Keratinocyte (primary cell): Measurements from ENCODE around the gene ARHGAP18. TPM values are rescaled to one million over a fixed set of nuclear protein-coding genes. Genes with fewer than 3 reads are reported as not detected.

Experiments
- DNase-seq: peaks from one replicate; pipeline ENCODE4 v3.0.0-alpha.2; 2011; ENCODE audit warnings: low read depth, missing footprints, low spot score
- FAIRE-seq: peaks from 2 replicates; lab custom pipeline; 2011; peaks lifted over from hg19 to GRCh38; lab: Jason Lieb, UNC
- H2AFZ ChIP-seq: 2 replicates; pipeline ENCODE4 v1.6.0; 2012; ENCODE audit warnings: low read length, control low read depth, inconsistent platforms; ENCODE audit not compliant: control insufficient read depth
- H3K27ac ChIP-seq: 2 replicates; pipeline ENCODE4 v1.5.1; 2011; ENCODE audit warnings: low read length; ENCODE audit not compliant: control insufficient read depth, insufficient read depth
- H3K27me3 ChIP-seq: 3 replicates; pipeline ENCODE4 v1.6.0; 2011; ENCODE audit warnings: low read length; ENCODE audit not compliant: control insufficient read depth, insufficient read depth; ENCODE audit errors: extremely low read depth
- H3K36me3 ChIP-seq, 2 experiments: 2 replicates in 1 of 2; 3 replicates in 1 of 2; pipeline ENCODE4 v1.5.1; 2011; ENCODE audit warnings: low read length in 2 of 2, mild to moderate bottlenecking in 1 of 2; ENCODE audit not compliant: control insufficient read depth in 2 of 2, insufficient read depth in 2 of 2; ENCODE audit errors: extremely low read depth in 1 of 2
- H3K4me1 ChIP-seq: 3 replicates; pipeline ENCODE4 v1.5.1; 2011; ENCODE audit warnings: low read length; ENCODE audit not compliant: control insufficient read depth, insufficient read depth; ENCODE audit errors: extremely low read depth
- H3K4me2 ChIP-seq: 3 replicates; pipeline ENCODE4 v1.6.0; 2011; ENCODE audit warnings: low read depth, low read length; ENCODE audit not compliant: control insufficient read depth, insufficient read depth; ENCODE audit errors: extremely low read depth
- H3K4me3 ChIP-seq, 3 experiments: fragments of 200-600 bp in 1 of 3; sonication (generic) in 1 of 3; 2 replicates in 2 of 3; 3 replicates in 1 of 3; pipeline ENCODE4 v1.5.1; 2011 to 2016; ENCODE audit warnings: low read length in 3 of 3, mild to moderate bottlenecking in 3 of 3, control low read depth in 2 of 3, inconsistent platforms in 1 of 3, low read depth in 1 of 3, mixed read lengths in 1 of 3, mixed run types in 1 of 3, moderate library complexity in 1 of 3; ENCODE audit not compliant: control insufficient read depth in 2 of 3, insufficient read depth in 2 of 3; ENCODE audit errors: extremely low read depth in 1 of 3
- H3K79me2 ChIP-seq: 2 replicates; pipeline ENCODE4 v1.6.0; 2012; ENCODE audit warnings: low read length; ENCODE audit not compliant: control insufficient read depth, insufficient read depth
- H3K9ac ChIP-seq: 3 replicates; pipeline ENCODE4 v1.6.0; 2011; ENCODE audit warnings: low read length; ENCODE audit not compliant: control insufficient read depth, insufficient read depth; ENCODE audit errors: extremely low read depth
- H3K9me1 ChIP-seq: 3 replicates; pipeline ENCODE4 v1.6.0; 2011; ENCODE audit warnings: low read length; ENCODE audit not compliant: control insufficient read depth, insufficient read depth; ENCODE audit errors: extremely low read depth
- H3K9me3 ChIP-seq: 2 replicates; pipeline ENCODE4 v1.5.1; 2012; ENCODE audit warnings: low read depth, low read length; ENCODE audit not compliant: control insufficient read depth
- H4K20me1 ChIP-seq: 3 replicates; pipeline ENCODE4 v1.6.0; 2011; ENCODE audit warnings: low read length; ENCODE audit not compliant: control insufficient read depth, insufficient read depth; ENCODE audit errors: extremely low read depth
- CTCF ChIP-seq, 3 experiments: IDR thresholded peaks in 1 of 3; conservative IDR thresholded peaks in 1 of 3; optimal IDR thresholded peaks in 1 of 3; 2 replicates in 2 of 3; 3 replicates in 1 of 3; pipeline versions ENCODE3 to v1.5.1; 2011; ENCODE audit warnings: low read length in 3 of 3, mild to moderate bottlenecking in 3 of 3, moderate library complexity in 2 of 3, control low read depth in 1 of 3, inconsistent platforms in 1 of 3; ENCODE audit not compliant: insufficient read depth in 2 of 3; ENCODE audit errors: extremely low read depth in 1 of 3
- EZH2 ChIP-seq: IDR thresholded peaks from one replicate; pipeline ENCODE4 v1.6.1; 2012; ENCODE audit warnings: inconsistent platforms, mild to moderate bottlenecking, low read length, moderate library complexity
- dilution Hi-C: fragments of 300-500 bp; cut with MboI; formaldehyde crosslinking; loops from one replicate; pipeline ENCODE4 v1.7.0; 2020; ENCODE audit warnings: low sequenced_read_pairs; ENCODE audit not compliant: extremely low pct_ligation_motif_present
- polyA plus RNA-seq, 5 experiments: library from polyadenylated mRNA; depleted of rRNA in 3 of 5; stranded (reverse) in 3 of 5; stranded (forward) in 1 of 5; unstranded in 1 of 5; fragments of >200 nt; gene quantifications; 1 replicate in 1 of 5; 2 replicates in 3 of 5; 3 replicates in 1 of 5; pipeline versions ENCODE4 v1.2.1 to v1.2.3, GENCODE V29; 2011 to 2012; ENCODE audit warnings: missing spikeins in 2 of 5, low read depth in 1 of 5, low replicate concordance in 1 of 5

Gene ARHGAP18
- polyA plus RNA-seq, 1 donor (not counting 4 experiments of a cell fraction or from before 2014, with no cell fraction given), result 17.7 TPM

- H3K36me3 ChIP-seq, result peaks cover 4 to 15% of the 10 kb centered on the region in 2 experiments
- no peak overlapping the region for H3K4me2 ChIP-seq
- TF ChIP-seq EZH2 (no peak), CTCF (optimal IDR thresholded peaks at IDR 0.05 in 1 of 3, IDR thresholded peaks at IDR 0.05 in 1 of 3, conservative IDR thresholded peaks at IDR 0.05 in 1 of 3; ENCODE audit: extremely low read depth in 1 of 3, insufficient read depth in 2 of 3, low read length in 3 of 3) (no peak)
- FAIRE-seq (no peak), DNase-seq (no peak)
- no peaks in the 10 kb centered on the region for H4K20me1 ChIP-seq
- no peak overlapping the region for H2AFZ ChIP-seq
- dilution Hi-C loops, result no loop called here
- no peak overlapping the region for H3K4me3 ChIP-seq
- peaks cover 2% of the 10 kb centered on the region for H3K9me1 ChIP-seq
- no peaks in the 10 kb centered on the region for H3K9me3 ChIP-seq
- H3K79me2 ChIP-seq, result no peaks in the 10 kb centered on the region
- no peak overlapping the region for H3K27ac ChIP-seq
- H3K27me3 ChIP-seq, result no peaks in the 10 kb centered on the region
- no peak overlapping the region for H3K9ac ChIP-seq
- H3K4me1 ChIP-seq, result no peaks in the 10 kb centered on the region
Observed at GRCh38 chr6:129635396-129636130, 74.4 kb downstream of the ARHGAP18 start.

DNA sequence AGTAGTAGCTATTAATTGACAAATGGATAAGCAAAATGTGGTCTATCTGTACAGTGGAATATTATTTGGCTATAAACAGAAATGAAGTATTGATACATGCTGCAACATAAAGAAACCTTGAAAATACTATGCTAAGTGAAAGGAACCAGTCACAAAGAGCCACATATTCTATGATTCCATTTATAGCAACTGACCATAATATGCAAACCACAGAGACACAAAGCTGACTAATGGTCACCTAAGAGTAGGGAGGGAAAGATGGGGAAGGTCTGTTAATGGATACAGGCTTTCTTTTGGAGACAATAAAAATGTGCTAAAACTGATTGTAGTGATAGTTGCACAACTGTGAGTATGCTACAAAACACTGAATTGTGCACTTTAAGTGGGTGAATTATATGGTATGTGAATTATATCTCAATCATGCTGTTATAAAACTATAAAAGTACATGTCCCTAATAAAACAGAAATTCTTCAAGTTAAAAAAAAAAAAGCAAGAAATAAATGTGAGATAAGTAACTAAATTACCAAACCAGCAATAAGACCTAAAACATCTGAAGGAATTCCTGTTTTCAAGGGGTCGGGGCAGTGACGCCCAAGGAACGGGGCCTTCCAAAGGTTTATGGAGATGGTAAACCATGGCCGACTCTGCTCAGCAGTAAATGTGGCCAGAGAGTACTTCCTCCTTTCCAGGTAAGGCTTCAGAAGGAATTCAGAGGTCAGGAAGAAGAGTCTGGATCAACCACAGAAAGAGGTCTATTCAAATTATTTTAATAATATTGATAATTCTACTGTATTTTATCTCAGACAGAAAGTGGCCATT is 75.4 kb downstream of the ARHGAP18 start:
- Histone ChIP-seq H3K36me3 (peaks cover 4 to 15% of the 10 kb centered on the region in 2 experiments), H3K4me3 (no peak overlapping the region), H2AFZ (no peak overlapping the region), H3K27me3 (no peaks in the 10 kb centered on the region), H3K9me3 (no peaks in the 10 kb centered on the region), H3K79me2 (no peaks in the 10 kb centered on the region), H4K20me1 (no peaks in the 10 kb centered on the region), H3K27ac (no peak overlapping the region), H3K9ac (no peak overlapping the region), H3K9me1 (peaks cover 2% of the 10 kb centered on the region), H3K4me2 (no peak overlapping the region), H3K4me1 (no peaks in the 10 kb centered on the region)
- FAIRE-seq (no peak), DNase-seq (no peak)
- dilution Hi-C loops, result no loop called here
- no peak for TF ChIP-seq CTCF (optimal IDR thresholded peaks at IDR 0.05 in 1 of 3, IDR thresholded peaks at IDR 0.05 in 1 of 3, conservative IDR thresholded peaks at IDR 0.05 in 1 of 3; ENCODE audit: extremely low read depth in 1 of 3, insufficient read depth in 2 of 3, low read length in 3 of 3)
- no peak for TF ChIP-seq EZH2
